Measurements from ENCODE around the gene MASP2.

GRCh38 chr1:11046625-11047365 lies at the start of gene MASP2:
- TF ChIP-seq, protein P1, sequence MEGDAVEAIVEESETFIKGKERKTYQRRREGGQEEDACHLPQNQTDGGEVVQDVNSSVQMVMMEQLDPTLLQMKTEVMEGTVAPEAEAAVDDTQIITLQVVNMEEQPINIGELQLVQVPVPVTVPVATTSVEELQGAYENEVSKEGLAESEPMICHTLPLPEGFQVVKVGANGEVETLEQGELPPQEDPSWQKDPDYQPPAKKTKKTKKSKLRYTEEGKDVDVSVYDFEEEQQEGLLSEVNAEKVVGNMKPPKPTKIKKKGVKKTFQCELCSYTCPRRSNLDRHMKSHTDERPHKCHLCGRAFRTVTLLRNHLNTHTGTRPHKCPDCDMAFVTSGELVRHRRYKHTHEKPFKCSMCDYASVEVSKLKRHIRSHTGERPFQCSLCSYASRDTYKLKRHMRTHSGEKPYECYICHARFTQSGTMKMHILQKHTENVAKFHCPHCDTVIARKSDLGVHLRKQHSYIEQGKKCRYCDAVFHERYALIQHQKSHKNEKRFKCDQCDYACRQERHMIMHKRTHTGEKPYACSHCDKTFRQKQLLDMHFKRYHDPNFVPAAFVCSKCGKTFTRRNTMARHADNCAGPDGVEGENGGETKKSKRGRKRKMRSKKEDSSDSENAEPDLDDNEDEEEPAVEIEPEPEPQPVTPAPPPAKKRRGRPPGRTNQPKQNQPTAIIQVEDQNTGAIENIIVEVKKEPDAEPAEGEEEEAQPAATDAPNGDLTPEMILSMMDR (IDR thresholded peaks at IDR 0.05): no peak
- TF ChIP-seq POLR2A (IDR thresholded peaks at IDR 0.05): no peak
